ENCODE results near the gene UVSSA.

DNA sequence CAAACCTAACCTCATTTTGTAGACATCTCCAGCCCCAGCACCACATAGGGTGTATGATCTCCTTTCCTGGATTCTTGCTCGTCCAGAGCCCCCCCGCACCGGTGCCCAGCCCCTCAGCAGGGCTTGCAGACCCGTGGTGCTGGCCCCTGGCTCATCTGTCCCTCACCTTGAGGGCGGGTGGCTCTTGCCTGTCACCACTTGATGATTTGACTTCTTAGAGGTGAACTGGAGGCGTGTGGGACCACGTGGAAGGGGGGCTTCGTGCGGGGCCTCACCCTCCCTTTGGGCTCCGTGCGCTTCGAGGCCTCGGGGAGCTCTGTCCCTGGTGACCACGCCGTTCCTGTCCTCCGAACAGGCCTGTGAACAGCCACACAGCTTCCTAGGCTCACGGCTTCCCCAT, 15.5 kb downstream of the UVSSA start:
- TF ChIP-seq, protein P1, sequence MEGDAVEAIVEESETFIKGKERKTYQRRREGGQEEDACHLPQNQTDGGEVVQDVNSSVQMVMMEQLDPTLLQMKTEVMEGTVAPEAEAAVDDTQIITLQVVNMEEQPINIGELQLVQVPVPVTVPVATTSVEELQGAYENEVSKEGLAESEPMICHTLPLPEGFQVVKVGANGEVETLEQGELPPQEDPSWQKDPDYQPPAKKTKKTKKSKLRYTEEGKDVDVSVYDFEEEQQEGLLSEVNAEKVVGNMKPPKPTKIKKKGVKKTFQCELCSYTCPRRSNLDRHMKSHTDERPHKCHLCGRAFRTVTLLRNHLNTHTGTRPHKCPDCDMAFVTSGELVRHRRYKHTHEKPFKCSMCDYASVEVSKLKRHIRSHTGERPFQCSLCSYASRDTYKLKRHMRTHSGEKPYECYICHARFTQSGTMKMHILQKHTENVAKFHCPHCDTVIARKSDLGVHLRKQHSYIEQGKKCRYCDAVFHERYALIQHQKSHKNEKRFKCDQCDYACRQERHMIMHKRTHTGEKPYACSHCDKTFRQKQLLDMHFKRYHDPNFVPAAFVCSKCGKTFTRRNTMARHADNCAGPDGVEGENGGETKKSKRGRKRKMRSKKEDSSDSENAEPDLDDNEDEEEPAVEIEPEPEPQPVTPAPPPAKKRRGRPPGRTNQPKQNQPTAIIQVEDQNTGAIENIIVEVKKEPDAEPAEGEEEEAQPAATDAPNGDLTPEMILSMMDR (IDR thresholded peaks at IDR 0.05) = no peak
- TF ChIP-seq POLR2A (IDR thresholded peaks at IDR 0.05) = no peak

All from body of pancreas (tissue), 4 donors.